Suprapubic skin (tissue), 4 donors: ENCODE results near the gene ZDHHC14.

Source experiments
- EP300 ChIP-seq: sonication (generic); formaldehyde crosslinking; IDR thresholded peaks from one replicate; pipeline ENCODE4 v1.6.1; 2017; ENCODE audit warnings: antibody characterized with exemption
- POLR2AphosphoS5 ChIP-seq, 3 donors: sonication (generic); formaldehyde crosslinking; IDR thresholded peaks; one replicate each; pipeline ENCODE4 v1.6.1; 2017; ENCODE audit warnings: antibody characterized with exemption in 3 of 3
- TF ChIP-seq, protein P1 (sequence below), 2 donors: fragments of 200-600 bp in 1 of 2; fragments of 450-650 bp in 1 of 2; sonication (generic) in 1 of 2; IDR thresholded peaks; one replicate each; pipeline ENCODE4 v1.5.1; 2016 to 2019; ENCODE audit warnings: antibody characterized with exemption in 2 of 2, mild to moderate bottlenecking in 1 of 2, moderate library complexity in 1 of 2

GRCh38 chr6:157535340-157536222 lies 154.6 kb downstream of the ZDHHC14 start:
- TF ChIP-seq, protein P1, sequence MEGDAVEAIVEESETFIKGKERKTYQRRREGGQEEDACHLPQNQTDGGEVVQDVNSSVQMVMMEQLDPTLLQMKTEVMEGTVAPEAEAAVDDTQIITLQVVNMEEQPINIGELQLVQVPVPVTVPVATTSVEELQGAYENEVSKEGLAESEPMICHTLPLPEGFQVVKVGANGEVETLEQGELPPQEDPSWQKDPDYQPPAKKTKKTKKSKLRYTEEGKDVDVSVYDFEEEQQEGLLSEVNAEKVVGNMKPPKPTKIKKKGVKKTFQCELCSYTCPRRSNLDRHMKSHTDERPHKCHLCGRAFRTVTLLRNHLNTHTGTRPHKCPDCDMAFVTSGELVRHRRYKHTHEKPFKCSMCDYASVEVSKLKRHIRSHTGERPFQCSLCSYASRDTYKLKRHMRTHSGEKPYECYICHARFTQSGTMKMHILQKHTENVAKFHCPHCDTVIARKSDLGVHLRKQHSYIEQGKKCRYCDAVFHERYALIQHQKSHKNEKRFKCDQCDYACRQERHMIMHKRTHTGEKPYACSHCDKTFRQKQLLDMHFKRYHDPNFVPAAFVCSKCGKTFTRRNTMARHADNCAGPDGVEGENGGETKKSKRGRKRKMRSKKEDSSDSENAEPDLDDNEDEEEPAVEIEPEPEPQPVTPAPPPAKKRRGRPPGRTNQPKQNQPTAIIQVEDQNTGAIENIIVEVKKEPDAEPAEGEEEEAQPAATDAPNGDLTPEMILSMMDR (IDR thresholded peaks at IDR 0.05), result no peak
- TF ChIP-seq EP300 (no peak), POLR2AphosphoS5 (IDR thresholded peaks at IDR 0.05) (no peak)
